ENCODE data around the gene ACOX2. TPM values are rescaled to one million over a fixed set of nuclear protein-coding genes. Genes with fewer than 3 reads are reported as not detected.

The ACOX2 gene
- total RNA-seq, 1 donor from 2014 or later = 0.98 TPM

GRCh38 chr3:58487140-58487886 lies 49.7 kb downstream of the ACOX2 start:
- Mint-ChIP-seq H3K36me3 (ENCODE audit: low read depth) (no peaks in the 10 kb centered on the region), H3K4me1 (peaks cover 5% of the 10 kb centered on the region), H3K9me3 (no peaks in the 10 kb centered on the region), H3K27me3 (ENCODE audit: low read depth) (peaks cover 25% of the 10 kb centered on the region), H3K4me3 (peak overlapping the region; percentile 22), H3K27ac (ENCODE audit: unreplicated experiment) (no peak overlapping the region)
- DNase-seq (ENCODE audit: low read depth, low spot score) = no peak
- no peak for TF ChIP-seq CTCF (conservative IDR thresholded peaks at IDR 0.05)

DNA sequence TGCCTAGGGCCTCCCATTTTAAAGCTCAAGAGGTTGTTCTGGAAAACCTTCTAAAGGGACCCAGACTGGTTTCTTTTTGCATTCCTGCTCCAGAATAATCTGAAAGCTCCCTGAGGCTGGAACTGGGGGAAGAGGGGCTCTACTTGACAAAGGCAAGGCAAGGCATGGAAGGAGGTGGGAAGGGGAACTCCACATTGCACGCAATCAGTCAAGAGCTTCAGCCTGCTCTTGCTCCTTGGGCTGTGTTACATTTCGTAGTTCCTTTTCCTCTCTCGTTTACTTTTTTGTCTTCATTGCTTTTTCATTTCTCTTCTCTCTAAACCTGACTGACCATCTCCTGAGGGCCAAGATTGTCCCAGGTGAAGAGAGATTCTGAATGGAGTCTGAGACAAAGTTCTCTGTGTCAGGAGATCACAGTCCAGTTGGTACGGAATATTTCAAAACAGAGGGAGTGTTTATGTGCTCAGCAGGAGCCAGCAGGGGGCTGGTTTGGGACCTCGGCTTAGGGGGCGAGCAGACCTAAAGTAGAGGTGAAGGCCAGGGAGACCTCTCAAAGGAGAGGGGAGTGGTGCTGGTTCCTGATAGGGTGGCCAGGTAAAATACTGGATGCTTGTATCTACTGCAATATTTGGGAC lies 51.1 kb downstream of the ACOX2 start:
- no peak overlapping the region for H3K27ac Mint-ChIP-seq (ENCODE audit: unreplicated experiment)
- no peaks in the 10 kb centered on the region for H3K9me3 Mint-ChIP-seq
- H3K4me3 Mint-ChIP-seq = no peak overlapping the region
- peaks cover 25% of the 10 kb centered on the region for H3K27me3 Mint-ChIP-seq (ENCODE audit: low read depth)
- no peak for TF ChIP-seq CTCF (conservative IDR thresholded peaks at IDR 0.05)
- no peak for DNase-seq (ENCODE audit: low read depth, low spot score)
- no peaks in the 10 kb centered on the region for H3K36me3 Mint-ChIP-seq (ENCODE audit: low read depth)
- H3K4me1 Mint-ChIP-seq = no peaks in the 10 kb centered on the region

DNA sequence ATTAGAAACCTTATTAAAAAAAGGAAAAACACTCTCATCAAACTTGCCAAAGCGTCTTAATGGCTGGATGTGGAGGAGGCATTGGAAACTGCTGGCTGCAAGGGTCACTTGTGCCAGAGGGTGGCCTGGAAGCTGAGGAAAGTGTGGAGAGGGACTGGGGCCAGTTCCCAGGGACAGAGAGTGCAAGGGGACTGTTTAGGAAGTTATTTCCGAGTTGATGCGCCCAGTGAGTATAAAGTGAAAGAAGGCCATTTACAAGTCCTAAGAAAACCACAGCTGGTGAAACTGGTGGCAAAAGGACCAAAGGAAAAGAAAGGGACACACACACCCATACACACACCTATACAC lies 52.3 kb downstream of the ACOX2 start:
- H3K9me3 Mint-ChIP-seq = peaks cover under 1% of the 10 kb centered on the region
- no peak for DNase-seq (ENCODE audit: low read depth, low spot score)
- H3K27me3 Mint-ChIP-seq (ENCODE audit: low read depth) = peaks cover 25% of the 10 kb centered on the region
- peak overlapping the region; percentile 24 for H3K27ac Mint-ChIP-seq (ENCODE audit: unreplicated experiment)
- no peak overlapping the region for H3K4me3 Mint-ChIP-seq
- no peaks in the 10 kb centered on the region for H3K36me3 Mint-ChIP-seq (ENCODE audit: low read depth)
- H3K4me1 Mint-ChIP-seq = no peaks in the 10 kb centered on the region
- no peak for TF ChIP-seq CTCF (conservative IDR thresholded peaks at IDR 0.05)

DNA sequence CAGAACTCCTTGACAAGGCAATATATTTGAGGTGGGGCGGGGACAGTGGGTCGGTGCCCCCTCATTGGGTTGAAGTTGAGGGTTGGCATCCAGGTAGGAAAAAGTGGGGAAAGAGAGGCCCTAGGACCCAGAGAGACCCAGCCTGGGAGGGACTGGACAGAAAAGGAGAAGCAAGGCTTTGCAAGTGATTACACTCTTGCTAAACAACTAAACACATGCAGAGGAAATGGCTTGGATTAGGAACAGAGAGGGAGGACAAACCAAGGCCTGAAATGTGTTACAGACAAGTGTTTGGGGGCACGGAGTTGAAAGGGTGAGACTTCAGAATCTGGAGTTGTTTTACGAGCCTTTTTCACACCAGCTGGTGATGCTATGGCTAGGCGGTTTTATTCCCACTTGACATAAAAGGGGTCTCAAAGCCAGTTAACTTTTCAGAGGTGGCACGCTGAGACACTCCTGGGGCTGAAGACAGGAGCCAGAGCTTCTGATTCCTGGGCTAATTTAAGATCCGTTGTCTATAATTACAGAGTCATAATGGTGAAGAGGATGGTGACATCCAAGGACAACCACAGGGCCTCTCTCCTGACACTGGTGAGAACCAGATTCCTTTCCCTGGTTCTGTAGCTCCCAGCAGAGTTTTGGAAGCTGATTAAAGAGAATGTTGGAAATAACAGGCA lies 52.8 kb downstream of the ACOX2 start:
- TF ChIP-seq CTCF (conservative IDR thresholded peaks at IDR 0.05) = no peak

DNA sequence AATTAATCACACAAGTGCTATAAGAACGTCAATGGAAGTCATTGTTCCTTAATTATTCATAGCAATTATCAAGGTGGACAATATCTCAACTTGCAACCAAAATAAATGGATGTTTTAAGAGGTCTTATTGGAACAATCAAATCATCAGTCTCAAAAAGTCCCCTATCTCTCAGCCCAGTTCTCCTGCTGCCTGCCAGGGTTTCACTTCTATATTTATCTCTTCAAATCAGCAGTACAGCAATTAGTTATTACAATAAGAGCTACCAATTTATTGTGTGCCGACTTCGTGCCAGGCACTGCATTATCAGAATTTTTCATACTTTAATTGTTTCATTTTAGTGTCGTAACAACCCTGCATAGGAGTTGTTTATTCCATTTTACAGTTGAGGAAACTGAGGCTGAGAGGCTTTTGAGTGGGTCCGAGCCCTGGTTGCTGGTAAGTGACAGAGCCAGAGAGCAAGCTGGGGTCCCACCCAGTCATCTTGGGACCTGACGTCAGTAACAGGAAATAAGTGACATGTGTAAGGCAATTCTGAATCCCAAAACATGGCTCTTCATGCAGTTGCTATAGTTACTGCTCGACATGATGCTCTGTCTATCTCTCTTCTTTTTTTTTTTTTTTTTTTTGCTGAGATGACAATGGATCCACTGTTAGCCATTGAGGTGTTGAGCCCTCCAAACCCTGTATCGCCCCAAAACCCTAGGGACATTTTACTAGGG lies 53.9 kb downstream of the ACOX2 start:
- Mint-ChIP-seq H3K27me3 (ENCODE audit: low read depth) (peaks cover 18% of the 10 kb centered on the region), H3K36me3 (ENCODE audit: low read depth) (no peaks in the 10 kb centered on the region), H3K9me3 (peaks cover 4% of the 10 kb centered on the region)

More for the DNA sequence above, 52.8 kb downstream of the ACOX2 start:
- no peaks in the 10 kb centered on the region for H3K4me1 Mint-ChIP-seq
- no peak for DNase-seq (ENCODE audit: low read depth, low spot score)
- H3K9me3 Mint-ChIP-seq = peaks cover 4% of the 10 kb centered on the region
- no peak overlapping the region for H3K4me3 Mint-ChIP-seq
- peak overlapping the region; percentile 17 for H3K27ac Mint-ChIP-seq (ENCODE audit: unreplicated experiment)
- H3K27me3 Mint-ChIP-seq (ENCODE audit: low read depth) = peaks cover 25% of the 10 kb centered on the region
- no peaks in the 10 kb centered on the region for H3K36me3 Mint-ChIP-seq (ENCODE audit: low read depth)

More for the DNA sequence above, 53.9 kb downstream of the ACOX2 start:
- Mint-ChIP-seq H3K27ac (ENCODE audit: unreplicated experiment) (no peak overlapping the region), H3K4me3 (no peak overlapping the region), H3K4me1 (no peaks in the 10 kb centered on the region)
- TF ChIP-seq CTCF (conservative IDR thresholded peaks at IDR 0.05) = no peak
- no peak for DNase-seq (ENCODE audit: low read depth, low spot score)
